Suppressor macrophage treated with lipopolysaccharide for 4 hours (primary cell): ENCODE results near the gene CNGB1.
A peak's percentile ranks its signal among the peaks of the same experiment; 100 is the strongest.
"Not testable (repeated sequence)": the region's sequence is repeated elsewhere in the genome, so short reads cannot be mapped to it uniquely, and the experiment has no call there.

Source experiments
- DNase-seq: peaks from one replicate; pipeline ENCODE4 v3.0.0-alpha.2; 2020

Gene CNGB1

GRCh38 chr16:57950382-57950781, 20.5 kb downstream of the CNGB1 start:
- DNase-seq, result no peak

- no peak for DNase-seq
These were observed 21.2 kb downstream of the CNGB1 start for GRCh38 chr16:57949595-57950238.

GRCh38 chr16:57949013-57949412, 21.9 kb downstream of the CNGB1 start:
- DNase-seq, result no peak

- no peak for DNase-seq
These were observed 22.9 kb downstream of the CNGB1 start for GRCh38 chr16:57948027-57948426.

- DNase-seq, result peak; percentile 48
These were observed 23.7 kb downstream of the CNGB1 start for GRCh38 chr16:57947261-57947660.

GRCh38 chr16:57946181-57946801, 24.6 kb downstream of the CNGB1 start:
- DNase-seq, result no peak

GRCh38 chr16:57945740-57946138, 25.2 kb downstream of the CNGB1 start:
- DNase-seq, result no peak

GRCh38 chr16:57944970-57945739, 25.8 kb downstream of the CNGB1 start:
- DNase-seq, result no peak

GRCh38 chr16:57943381-57943780, 27.5 kb downstream of the CNGB1 start:
- not testable (repeated sequence) for DNase-seq

GRCh38 chr16:57941901-57942300, 29.0 kb downstream of the CNGB1 start:
- DNase-seq, result not testable (repeated sequence)

- no peak for DNase-seq
These were observed 29.8 kb downstream of the CNGB1 start for GRCh38 chr16:57941016-57941664.

GRCh38 chr16:57940382-57940966, 30.5 kb downstream of the CNGB1 start:
- DNase-seq, result no peak

GRCh38 chr16:57939872-57940224, 31.1 kb downstream of the CNGB1 start:
- no peak for DNase-seq

GRCh38 chr16:57938936-57939871, 31.7 kb downstream of the CNGB1 start:
- no peak for DNase-seq

- DNase-seq, result no peak
These were observed 32.4 kb downstream of the CNGB1 start for GRCh38 chr16:57938484-57938883.

- DNase-seq, result no peak
These were observed 33.1 kb downstream of the CNGB1 start for GRCh38 chr16:57937861-57938260.

- DNase-seq, result no peak
These were observed 35.0 kb downstream of the CNGB1 start for GRCh38 chr16:57935904-57936303.

GRCh38 chr16:57930533-57930932, 40.4 kb downstream of the CNGB1 start:
- DNase-seq, result no peak

- no peak for DNase-seq
These were observed 41.7 kb downstream of the CNGB1 start for GRCh38 chr16:57929250-57929649.

- no peak for DNase-seq
These were observed 44.9 kb downstream of the CNGB1 start for GRCh38 chr16:57926041-57926440.

- DNase-seq, result no peak
These were observed 45.6 kb downstream of the CNGB1 start for GRCh38 chr16:57925310-57925709.

GRCh38 chr16:57924514-57924913, 46.4 kb downstream of the CNGB1 start:
- no peak for DNase-seq
